C4-2B (cell line): ENCODE results near the gene NRXN3.

ENCODE experiments used
- ZFX ChIP-seq: fragments of 450-650 bp; IDR thresholded peaks from 2 replicates; pipeline ENCODE4 v1.6.1; 2017
- TF ChIP-seq, protein P1 (sequence below): fragments of 450-650 bp; conservative IDR thresholded peaks from 2 replicates; pipeline ENCODE4 v1.5.1; 2017; ENCODE audit warnings: mild to moderate bottlenecking

DNA sequence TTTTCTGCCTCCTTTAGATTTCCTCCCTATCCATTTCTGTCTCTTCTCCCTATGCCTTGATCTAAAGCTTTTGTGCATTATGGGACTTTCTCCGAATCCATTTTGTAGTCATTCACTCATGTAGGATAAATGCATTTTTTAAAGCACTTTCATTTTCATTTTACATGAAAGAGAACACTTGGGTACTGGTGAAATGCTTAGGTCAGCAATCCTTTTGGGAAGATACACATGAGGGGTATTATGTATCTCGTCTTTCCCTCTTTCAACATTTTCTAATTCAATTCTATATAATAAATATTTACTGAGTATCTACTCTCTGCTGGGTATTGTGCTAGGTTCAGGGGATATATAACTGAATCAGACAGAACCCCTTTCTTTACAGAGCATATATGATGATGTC, 577.6 kb downstream of the NRXN3 start:
- TF ChIP-seq, protein P1, sequence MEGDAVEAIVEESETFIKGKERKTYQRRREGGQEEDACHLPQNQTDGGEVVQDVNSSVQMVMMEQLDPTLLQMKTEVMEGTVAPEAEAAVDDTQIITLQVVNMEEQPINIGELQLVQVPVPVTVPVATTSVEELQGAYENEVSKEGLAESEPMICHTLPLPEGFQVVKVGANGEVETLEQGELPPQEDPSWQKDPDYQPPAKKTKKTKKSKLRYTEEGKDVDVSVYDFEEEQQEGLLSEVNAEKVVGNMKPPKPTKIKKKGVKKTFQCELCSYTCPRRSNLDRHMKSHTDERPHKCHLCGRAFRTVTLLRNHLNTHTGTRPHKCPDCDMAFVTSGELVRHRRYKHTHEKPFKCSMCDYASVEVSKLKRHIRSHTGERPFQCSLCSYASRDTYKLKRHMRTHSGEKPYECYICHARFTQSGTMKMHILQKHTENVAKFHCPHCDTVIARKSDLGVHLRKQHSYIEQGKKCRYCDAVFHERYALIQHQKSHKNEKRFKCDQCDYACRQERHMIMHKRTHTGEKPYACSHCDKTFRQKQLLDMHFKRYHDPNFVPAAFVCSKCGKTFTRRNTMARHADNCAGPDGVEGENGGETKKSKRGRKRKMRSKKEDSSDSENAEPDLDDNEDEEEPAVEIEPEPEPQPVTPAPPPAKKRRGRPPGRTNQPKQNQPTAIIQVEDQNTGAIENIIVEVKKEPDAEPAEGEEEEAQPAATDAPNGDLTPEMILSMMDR = no peak
- no peak for TF ChIP-seq ZFX
